A549 (cell line): Measurements from ENCODE around the gene ZNF622.

ENCODE experiments used
- CTCF ChIP-seq: fragments of >200 bp; sonication (Bioruptor Twin); formaldehyde crosslinking; IDR thresholded peaks from 3 replicates; pipeline ENCODE4 v1.5.1; 2016
- ESRRA ChIP-seq: fragments of 150-350 bp; IDR thresholded peaks from 2 replicates; pipeline ENCODE4 v1.6.1; 2014; ENCODE audit warnings: mild to moderate bottlenecking, low read length, borderline replicate concordance
- POLR2A ChIP-seq: IDR thresholded peaks from 2 replicates; pipeline ENCODE4 v1.6.1; 2012; ENCODE audit warnings: mild to moderate bottlenecking, low read length
- SREBF2 ChIP-seq: fragments of 450-650 bp; IDR thresholded peaks from 2 replicates; pipeline ENCODE4 v1.6.1; 2014; ENCODE audit warnings: mild to moderate bottlenecking, moderate library complexity
- USF2 ChIP-seq: fragments of 450-650 bp; IDR thresholded peaks from 2 replicates; pipeline ENCODE4 v1.6.1; 2014; ENCODE audit warnings: antibody characterized with exemption

GRCh38 chr5:16487456-16487855 lies 21.9 kb upstream of the ZNF622 start:
- TF ChIP-seq USF2, result no peak
- no peak for TF ChIP-seq POLR2A
- TF ChIP-seq ESRRA, result no peak
- TF ChIP-seq CTCF, result no peak
- TF ChIP-seq SREBF2, result no peak
